Loucy (cell line): ENCODE data around the gene CAMK1D.

Experiments
- CTCF ChIP-seq: fragments of 200-600 bp; sonication (generic); conservative IDR thresholded peaks from 2 replicates; pipeline ENCODE4 v1.5.1; 2014; ENCODE audit warnings: mild to moderate bottlenecking, antibody characterized with exemption, low read length
- EZH2phosphoT487 ChIP-seq: fragments of 200-600 bp; IDR thresholded peaks from 2 replicates; pipeline ENCODE4 v1.6.1; 2018; ENCODE audit warnings: antibody characterized with exemption, mild to moderate bottlenecking, moderate library complexity, borderline replicate concordance

GRCh38 chr10:12876266-12876665 is 526.9 kb downstream of the CAMK1D start:
- TF ChIP-seq CTCF (no peak), EZH2phosphoT487 (no peak)
